HEK293 (cell line): ENCODE data around the gene AHRR.
"Not testable (repeated sequence)": the region's sequence is repeated elsewhere in the genome, so short reads cannot be mapped to it uniquely, and the experiment has no call there.

Experiments used
- CTCF ChIA-PET: fragments of 350-600 bp; formaldehyde crosslinking; extraction: SDS; loops from one replicate; lab custom pipeline; 2021; ENCODE audit warnings: antibody characterized with exemption; lab: Yijun Ruan, JAX
- POLR2A ChIA-PET: fragments of 300-600 bp; formaldehyde crosslinking; extraction: SDS; loops from one replicate; lab custom pipeline; 2020; ENCODE audit warnings: antibody characterized with exemption, inconsistent platforms; lab: Yijun Ruan, JAX
- H3K27ac ChIP-seq: fragments of 200-500 bp; sonication (Bioruptor generic); 2 replicates; pipeline ENCODE4 v1.5.1; 2014; ENCODE audit warnings: low read depth, low read length, control low read depth, inconsistent platforms; ENCODE audit errors: extremely low read depth
- H3K36me3 ChIP-seq, 2 experiments: fragments of 200-500 bp in 1 of 2; sonication (Bioruptor generic) in 1 of 2; 1 replicate in 1 of 2; 2 replicates in 1 of 2; pipeline ENCODE4 v1.5.1; 2014 to 2017; ENCODE audit warnings: inconsistent platforms in 2 of 2, low read length in 2 of 2; ENCODE audit not compliant: control insufficient read depth in 2 of 2, insufficient read depth in 1 of 2
- H3K4me1 ChIP-seq: fragments of 200-500 bp; sonication (Bioruptor generic); 2 replicates; pipeline ENCODE4 v1.5.1; 2014; ENCODE audit warnings: mild to moderate bottlenecking, low read length, inconsistent platforms; ENCODE audit not compliant: control insufficient read depth, insufficient read depth
- H3K4me3 ChIP-seq: 2 replicates; pipeline ENCODE4 v1.5.1; 2011; ENCODE audit warnings: low read depth, mild to moderate bottlenecking, control low read depth, low read length, moderate library complexity
- H3K9me3 ChIP-seq: fragments of 200-500 bp; sonication (Bioruptor generic); 2 replicates; pipeline ENCODE4 v1.5.1; 2014; ENCODE audit warnings: low read depth, low read length, inconsistent platforms; ENCODE audit not compliant: control insufficient read depth, insufficient read depth
- BCL6B ChIP-seq: fragments of 450-650 bp; formaldehyde crosslinking; IDR thresholded peaks from 2 replicates; pipeline ENCODE4 v1.5.1; 2017; ENCODE audit warnings: missing biosample characterization, missing genetic modification characterization
- FEZF1 ChIP-seq: fragments of 450-650 bp; formaldehyde crosslinking; IDR thresholded peaks from 2 replicates; pipeline ENCODE4 v1.5.1; 2016; ENCODE audit warnings: missing biosample characterization, missing genetic modification characterization
- GFI1B ChIP-seq: fragments of 450-650 bp; formaldehyde crosslinking; IDR thresholded peaks from 2 replicates; pipeline ENCODE4 v1.5.1; 2016; ENCODE audit warnings: missing biosample characterization, missing genetic modification characterization
- SALL2 ChIP-seq: fragments of 450-650 bp; formaldehyde crosslinking; IDR thresholded peaks from 2 replicates; pipeline ENCODE4 v1.5.0; 2017; ENCODE audit warnings: missing biosample characterization, mild to moderate bottlenecking, missing genetic modification characterization, borderline replicate concordance
- TCF7L2 ChIP-seq: IDR thresholded peaks from 2 replicates; pipeline ENCODE4 v1.6.1; 2011; ENCODE audit warnings: low read depth, mild to moderate bottlenecking, inconsistent platforms, low read length, moderate library complexity, borderline replicate concordance
- ZBTB6 ChIP-seq: fragments of 450-650 bp; formaldehyde crosslinking; IDR thresholded peaks from 2 replicates; pipeline ENCODE4 v1.5.1; 2017; ENCODE audit warnings: missing biosample characterization, missing genetic modification characterization
- ZEB2 ChIP-seq: fragments of 450-650 bp; formaldehyde crosslinking; IDR thresholded peaks from 2 replicates; pipeline ENCODE4 v1.5.1; 2016; ENCODE audit warnings: missing biosample characterization, missing genetic modification characterization
- ZIC2 ChIP-seq: fragments of 450-650 bp; formaldehyde crosslinking; IDR thresholded peaks from 2 replicates; pipeline ENCODE4 v1.5.1; 2016; ENCODE audit warnings: missing biosample characterization, missing genetic modification characterization
- ZNF174 ChIP-seq: fragments of 450-650 bp; formaldehyde crosslinking; IDR thresholded peaks from 2 replicates; pipeline ENCODE4 v1.5.0; 2017; ENCODE audit warnings: missing biosample characterization, mild to moderate bottlenecking, missing genetic modification characterization
- ZNF175 ChIP-seq: fragments of 450-650 bp; formaldehyde crosslinking; IDR thresholded peaks from 2 replicates; pipeline ENCODE4 v1.5.1; 2016; ENCODE audit warnings: missing biosample characterization, missing genetic modification characterization
- ZNF223 ChIP-seq: fragments of 450-650 bp; formaldehyde crosslinking; IDR thresholded peaks from 2 replicates; pipeline ENCODE4 v1.5.1; 2016; ENCODE audit warnings: missing biosample characterization, missing genetic modification characterization
- ZNF26 ChIP-seq: fragments of 450-650 bp; formaldehyde crosslinking; IDR thresholded peaks from 2 replicates; pipeline ENCODE4 v1.5.1; 2016; ENCODE audit warnings: missing biosample characterization, missing genetic modification characterization
- ZNF335 ChIP-seq: fragments of 450-650 bp; formaldehyde crosslinking; conservative IDR thresholded peaks from 2 replicates; pipeline ENCODE4 v1.5.1; 2016; ENCODE audit warnings: missing biosample characterization, missing genetic modification characterization
- ZNF426 ChIP-seq: fragments of 450-650 bp; formaldehyde crosslinking; IDR thresholded peaks from 2 replicates; pipeline ENCODE4 v1.5.1; 2017; ENCODE audit warnings: missing biosample characterization, missing genetic modification characterization, mild to moderate bottlenecking, inconsistent platforms, moderate library complexity
- ZNF433 ChIP-seq: fragments of 450-650 bp; formaldehyde crosslinking; IDR thresholded peaks from 2 replicates; pipeline ENCODE4 v1.5.1; 2016; ENCODE audit warnings: missing biosample characterization, missing genetic modification characterization, low read depth
- ZNF544 ChIP-seq: fragments of 450-650 bp; formaldehyde crosslinking; IDR thresholded peaks from 2 replicates; pipeline ENCODE4 v1.5.0; 2017; ENCODE audit warnings: missing biosample characterization, missing genetic modification characterization
- ZNF558 ChIP-seq: fragments of 450-650 bp; formaldehyde crosslinking; IDR thresholded peaks from 2 replicates; pipeline ENCODE4 v1.5.1; 2016; ENCODE audit warnings: missing biosample characterization, missing genetic modification characterization
- ZNF792 ChIP-seq: fragments of 450-650 bp; formaldehyde crosslinking; IDR thresholded peaks from 2 replicates; pipeline ENCODE4 v1.5.1; 2016; ENCODE audit warnings: missing biosample characterization, missing genetic modification characterization
- ZSCAN30 ChIP-seq: fragments of 450-650 bp; IDR thresholded peaks from 2 replicates; pipeline ENCODE4 v1.5.1; 2018; ENCODE audit warnings: missing biosample characterization, mild to moderate bottlenecking, missing genetic modification characterization, moderate library complexity
- TF ChIP-seq, protein P1 (sequence below): fragments of 450-650 bp; formaldehyde crosslinking; IDR thresholded peaks from 2 replicates; pipeline ENCODE4 v1.5.1; 2016; ENCODE audit warnings: missing biosample characterization, missing genetic modification characterization

Gene AHRR

GRCh38 chr5:383066-383465, 61.6 kb downstream of the AHRR start:
- ChIA-PET POLR2A (no interaction called here), CTCF (interaction anchor here (1.0 kb wide), 1 partner anchor 26 kb away, joined by 3 read pairs; no protein-coding TSS in a partner anchor)
- Histone ChIP-seq H3K36me3 (peaks cover 0 to 2% of the 10 kb centered on the region in 2 experiments; a peak in 1 of 3 replicates), H3K4me3 (no peak overlapping the region), H3K27ac (no peak overlapping the region), H3K4me1 (no peaks in the 10 kb centered on the region), H3K9me3 (peaks cover 3% of the 10 kb centered on the region; the same call in 1 of the 2 replicates)
- TF ChIP-seq ZNF792 (no peak), ZNF223 (no peak), ZSCAN30 (tag by site-specific recombination) (no peak), ZNF426 (tag by site-specific recombination) (no peak), ZNF26 (tag by site-specific recombination) (no peak), ZNF544 (tag by site-specific recombination) (no peak), ZNF335 (tag by site-specific recombination) (no peak), ZNF433 (tag by site-specific recombination) (no peak), ZNF558 (tag by site-specific recombination) (no peak), TCF7L2 (no peak), ZBTB6 (tag by site-specific recombination) (no peak), BCL6B (tag by site-specific recombination) (no peak), ZEB2 (tag by site-specific recombination) (no peak), ZNF174 (tag by site-specific recombination) (no peak), ZNF175 (tag by site-specific recombination) (no peak), GFI1B (tag by site-specific recombination) (no peak), ZIC2 (tag by site-specific recombination) (no peak), FEZF1 (no peak)
- TF ChIP-seq, protein P1, sequence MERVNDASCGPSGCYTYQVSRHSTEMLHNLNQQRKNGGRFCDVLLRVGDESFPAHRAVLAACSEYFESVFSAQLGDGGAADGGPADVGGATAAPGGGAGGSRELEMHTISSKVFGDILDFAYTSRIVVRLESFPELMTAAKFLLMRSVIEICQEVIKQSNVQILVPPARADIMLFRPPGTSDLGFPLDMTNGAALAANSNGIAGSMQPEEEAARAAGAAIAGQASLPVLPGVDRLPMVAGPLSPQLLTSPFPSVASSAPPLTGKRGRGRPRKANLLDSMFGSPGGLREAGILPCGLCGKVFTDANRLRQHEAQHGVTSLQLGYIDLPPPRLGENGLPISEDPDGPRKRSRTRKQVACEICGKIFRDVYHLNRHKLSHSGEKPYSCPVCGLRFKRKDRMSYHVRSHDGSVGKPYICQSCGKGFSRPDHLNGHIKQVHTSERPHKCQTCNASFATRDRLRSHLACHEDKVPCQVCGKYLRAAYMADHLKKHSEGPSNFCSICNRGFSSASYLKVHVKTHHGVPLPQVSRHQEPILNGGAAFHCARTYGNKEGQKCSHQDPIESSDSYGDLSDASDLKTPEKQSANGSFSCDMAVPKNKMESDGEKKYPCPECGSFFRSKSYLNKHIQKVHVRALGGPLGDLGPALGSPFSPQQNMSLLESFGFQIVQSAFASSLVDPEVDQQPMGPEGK (tag by site-specific recombination) = no peak

GRCh38 chr5:383621-384020, 62.1 kb downstream of the AHRR start:
- Histone ChIP-seq H3K4me3 (no peak overlapping the region), H3K4me1 (no peaks in the 10 kb centered on the region), H3K27ac (no peak overlapping the region), H3K9me3 (peaks cover 3% of the 10 kb centered on the region; the same call in 1 of the 2 replicates), H3K36me3 (peaks cover 0 to 2% of the 10 kb centered on the region in 2 experiments; a peak in 1 of 3 replicates)
- ChIA-PET CTCF (interaction anchor here (0.7 to 1.2 kb wide), 3 partner anchors 35 to 63 kb away, joined by 3 to 6 read pairs (median 3); no protein-coding TSS in a partner anchor), POLR2A (no interaction called here)
- TF ChIP-seq SALL2 (tag by site-specific recombination) = no peak

- CTCF ChIA-PET = interaction anchor here (0.6 to 1.2 kb wide), 3 partner anchors 62 to 1237 kb away, joined by 3 to 6 read pairs (median 3); no protein-coding TSS in a partner anchor
- H3K4me1 ChIP-seq, POLR2A ChIA-PET, H3K4me3 ChIP-seq, H3K27ac ChIP-seq, H3K36me3 ChIP-seq, H3K9me3 ChIP-seq: not testable (repeated sequence)
Measured at GRCh38 chr5:384576-384975, 63.1 kb downstream of the AHRR start.
